HEK293T (cell line): Measurements from ENCODE around the gene ETFRF1.

ENCODE experiments used
- CTCF ChIA-PET: fragments of 350-600 bp; formaldehyde crosslinking; extraction: SDS; loops from one replicate; lab custom pipeline; 2021; ENCODE audit warnings: antibody characterized with exemption, inconsistent platforms; lab: Yijun Ruan, JAX
- POLR2A ChIA-PET: fragments of 350-600 bp; formaldehyde crosslinking; extraction: SDS; loops from one replicate; lab custom pipeline; 2020; ENCODE audit warnings: antibody characterized with exemption, inconsistent platforms; lab: Yijun Ruan, JAX
- DNase-seq: peaks from one replicate; pipeline ENCODE4 v3.0.0; 2012; ENCODE audit warnings: mixed read lengths; ENCODE audit errors: extremely low spot score
- ARNT ChIP-seq: fragments of 450-650 bp; IDR thresholded peaks from 2 replicates; pipeline ENCODE4 v1.6.1; 2017; ENCODE audit warnings: mild to moderate bottlenecking
- BHLHE40 ChIP-seq: fragments of 450-650 bp; IDR thresholded peaks from 2 replicates; pipeline ENCODE4 v1.6.1; 2016; ENCODE audit warnings: mild to moderate bottlenecking, moderate library complexity, borderline replicate concordance
- CTBP1 ChIP-seq: fragments of 450-650 bp; IDR thresholded peaks from 2 replicates; pipeline ENCODE4 v1.6.1; 2016; ENCODE audit warnings: borderline replicate concordance
- ELF4 ChIP-seq: fragments of 450-650 bp; IDR thresholded peaks from 2 replicates; pipeline ENCODE4 v1.6.1; 2017; ENCODE audit warnings: antibody characterized with exemption
- FOXA1 ChIP-seq: fragments of 450-650 bp; IDR thresholded peaks from 2 replicates; pipeline ENCODE4 v1.6.1; 2016; ENCODE audit warnings: mild to moderate bottlenecking
- FOXK2 ChIP-seq: fragments of 450-650 bp; IDR thresholded peaks from 2 replicates; pipeline ENCODE4 v1.6.1; 2016; ENCODE audit warnings: mild to moderate bottlenecking
- FOXM1 ChIP-seq: fragments of 450-650 bp; IDR thresholded peaks from 2 replicates; pipeline ENCODE4 v1.6.1; 2017; ENCODE audit warnings: mild to moderate bottlenecking, borderline replicate concordance
- HDGF ChIP-seq: fragments of 450-650 bp; IDR thresholded peaks from 2 replicates; pipeline ENCODE4 v1.6.1; 2017; ENCODE audit warnings: antibody characterized with exemption, borderline replicate concordance
- L3MBTL2 ChIP-seq: fragments of 450-650 bp; conservative IDR thresholded peaks from 2 replicates; pipeline ENCODE4 v1.6.1; 2016; ENCODE audit warnings: mild to moderate bottlenecking
- LEF1 ChIP-seq: fragments of 450-650 bp; IDR thresholded peaks from 2 replicates; pipeline ENCODE4 v1.6.1; 2017; ENCODE audit warnings: mild to moderate bottlenecking, borderline replicate concordance
- NFRKB ChIP-seq: fragments of 450-650 bp; IDR thresholded peaks from 2 replicates; pipeline ENCODE4 v1.6.1; 2016; ENCODE audit warnings: mild to moderate bottlenecking, moderate library complexity
- SP1 ChIP-seq: fragments of 450-650 bp; IDR thresholded peaks from 2 replicates; pipeline ENCODE4 v1.6.1; 2017
- SUZ12 ChIP-seq: fragments of 450-650 bp; IDR thresholded peaks from 2 replicates; pipeline ENCODE4 v1.6.1; 2016; ENCODE audit warnings: mild to moderate bottlenecking
- TARDBP ChIP-seq: fragments of 450-650 bp; IDR thresholded peaks from 2 replicates; pipeline ENCODE4 v1.6.1; 2016
- ZNF384 ChIP-seq: fragments of 450-650 bp; IDR thresholded peaks from 2 replicates; pipeline ENCODE4 v1.6.1; 2016
- TF ChIP-seq, protein P1 (sequence below): fragments of 450-650 bp; IDR thresholded peaks from 2 replicates; pipeline ENCODE4 v1.6.1; 2016

Gene ETFRF1

GRCh38 chr12:25248732-25249131, 53.7 kb downstream of the ETFRF1 start:
- CTCF ChIA-PET, result no interaction called here
- no peak for TF ChIP-seq ARNT
- TF ChIP-seq FOXK2, result no peak
- TF ChIP-seq, protein P1, sequence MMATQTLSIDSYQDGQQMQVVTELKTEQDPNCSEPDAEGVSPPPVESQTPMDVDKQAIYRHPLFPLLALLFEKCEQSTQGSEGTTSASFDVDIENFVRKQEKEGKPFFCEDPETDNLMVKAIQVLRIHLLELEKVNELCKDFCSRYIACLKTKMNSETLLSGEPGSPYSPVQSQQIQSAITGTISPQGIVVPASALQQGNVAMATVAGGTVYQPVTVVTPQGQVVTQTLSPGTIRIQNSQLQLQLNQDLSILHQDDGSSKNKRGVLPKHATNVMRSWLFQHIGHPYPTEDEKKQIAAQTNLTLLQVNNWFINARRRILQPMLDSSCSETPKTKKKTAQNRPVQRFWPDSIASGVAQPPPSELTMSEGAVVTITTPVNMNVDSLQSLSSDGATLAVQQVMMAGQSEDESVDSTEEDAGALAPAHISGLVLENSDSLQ, result no peak
- TF ChIP-seq NFRKB, result no peak
- TF ChIP-seq L3MBTL2, result no peak
- TF ChIP-seq FOXA1, result no peak
- no peak for TF ChIP-seq BHLHE40
- TF ChIP-seq FOXM1, result no peak
- TF ChIP-seq HDGF, result no peak
- no peak for TF ChIP-seq ELF4
- TF ChIP-seq LEF1, result no peak
- TF ChIP-seq SP1, result no peak
- TF ChIP-seq TARDBP, result no peak
- DNase-seq, result no peak
- POLR2A ChIA-PET, result no interaction called here

GRCh38 chr12:25249931-25250738, 55.1 kb downstream of the ETFRF1 start:
- POLR2A ChIA-PET, result interaction anchor here (0.7 to 1.4 kb wide), 5 partner anchors 38 to 875 kb away, joined by 3 to 5 read pairs (median 4); partner anchors contain the start of gene BHLHE41
- DNase-seq, result peak; percentile 25
- TF ChIP-seq HDGF (no peak), L3MBTL2 (no peak), FOXA1 (no peak), BHLHE40 (no peak), ZNF384 (no peak), SUZ12 (no peak), SP1 (no peak), ELF4 (no peak), TARDBP (no peak), ARNT (no peak)
- TF ChIP-seq, protein P1, result no peak
- CTCF ChIA-PET, result interaction anchor here (1.0 kb wide), 1 partner anchor 9 kb away, joined by 5 read pairs; no protein-coding TSS in a partner anchor

GRCh38 chr12:25250744-25251730, 56.0 kb downstream of the ETFRF1 start, which contains the start of gene KRAS:
KRAS (minus strand) TSS chr12:25250929.
- CTCF ChIA-PET, result interaction anchor here (1.0 kb wide), 1 partner anchor 10 kb away, joined by 5 read pairs; no protein-coding TSS in a partner anchor
- POLR2A ChIA-PET, result interaction anchor here (0.7 to 1.4 kb wide), 5 partner anchors 39 to 874 kb away, joined by 3 to 5 read pairs (median 4); partner anchors contain the start of gene BHLHE41
- TF ChIP-seq ZNF384 (no peak), FOXK2 (no peak), ELF4 (no peak), TARDBP (no peak), FOXM1 (no peak), BHLHE40 (no peak), L3MBTL2 (peak; percentile 68), HDGF (no peak)
- DNase-seq, result peak; percentile 90

DNA sequence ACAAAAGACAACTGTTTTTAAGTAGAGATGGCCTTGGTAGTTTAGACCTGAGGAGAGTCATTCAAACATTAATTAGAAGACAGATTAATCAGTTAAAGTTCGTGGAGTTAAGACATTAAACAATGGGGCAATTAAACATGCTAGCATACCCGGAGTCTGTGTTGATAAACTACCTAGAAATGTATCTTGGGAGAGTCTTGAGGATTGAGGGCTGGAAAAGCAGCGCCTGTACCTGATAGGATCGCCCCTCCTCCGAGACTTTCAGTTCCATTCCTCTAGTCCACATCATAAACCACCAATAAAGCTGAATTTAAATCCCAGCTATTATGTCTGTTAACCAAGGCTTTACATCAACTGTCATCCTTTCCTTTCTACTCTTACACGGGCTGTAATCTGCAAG, 56.7 kb downstream of the ETFRF1 start:
- TF ChIP-seq NFRKB, result no peak
- no peak for TF ChIP-seq SP1
- TF ChIP-seq FOXA1, result no peak
- TF ChIP-seq ZNF384, result no peak
- no peak for TF ChIP-seq HDGF
- no peak for TF ChIP-seq SUZ12
- no peak for TF ChIP-seq CTBP1
- no peak for TF ChIP-seq LEF1
- no peak for TF ChIP-seq ARNT
- peak; percentile 7 for DNase-seq
- ChIA-PET POLR2A (interaction anchor here (1.4 kb wide), 1 partner anchor 131 kb away, joined by 5 read pairs; no protein-coding TSS in a partner anchor), CTCF (no interaction called here)

DNA sequence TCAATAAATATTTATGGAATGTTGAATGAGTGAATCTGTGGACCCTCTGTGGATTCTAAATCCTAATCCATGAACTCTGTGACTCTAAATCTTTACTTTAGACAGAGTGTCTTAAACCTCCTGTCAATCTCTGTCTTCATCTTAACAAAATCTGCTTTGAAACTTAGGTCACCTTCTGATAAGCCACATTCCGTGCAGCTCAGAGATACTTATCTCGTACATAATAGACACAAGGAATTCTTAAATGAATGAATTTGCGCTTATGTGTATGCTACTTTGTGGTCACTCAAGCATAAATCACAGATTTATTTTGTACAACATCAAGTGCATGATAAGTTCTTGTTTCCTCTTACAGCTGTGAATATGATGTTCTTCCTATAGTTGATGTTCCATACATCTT, 57.9 kb downstream of the ETFRF1 start:
- ChIA-PET CTCF (no interaction called here), POLR2A (interaction anchor here (1.3 kb wide), 1 partner anchor 23 kb away, joined by 3 read pairs; no protein-coding TSS in a partner anchor)
- TF ChIP-seq CTBP1 (no peak), FOXM1 (no peak), ARNT (no peak), NFRKB (no peak), SP1 (no peak), ELF4 (no peak), SUZ12 (no peak)
- no peak for DNase-seq

DNA sequence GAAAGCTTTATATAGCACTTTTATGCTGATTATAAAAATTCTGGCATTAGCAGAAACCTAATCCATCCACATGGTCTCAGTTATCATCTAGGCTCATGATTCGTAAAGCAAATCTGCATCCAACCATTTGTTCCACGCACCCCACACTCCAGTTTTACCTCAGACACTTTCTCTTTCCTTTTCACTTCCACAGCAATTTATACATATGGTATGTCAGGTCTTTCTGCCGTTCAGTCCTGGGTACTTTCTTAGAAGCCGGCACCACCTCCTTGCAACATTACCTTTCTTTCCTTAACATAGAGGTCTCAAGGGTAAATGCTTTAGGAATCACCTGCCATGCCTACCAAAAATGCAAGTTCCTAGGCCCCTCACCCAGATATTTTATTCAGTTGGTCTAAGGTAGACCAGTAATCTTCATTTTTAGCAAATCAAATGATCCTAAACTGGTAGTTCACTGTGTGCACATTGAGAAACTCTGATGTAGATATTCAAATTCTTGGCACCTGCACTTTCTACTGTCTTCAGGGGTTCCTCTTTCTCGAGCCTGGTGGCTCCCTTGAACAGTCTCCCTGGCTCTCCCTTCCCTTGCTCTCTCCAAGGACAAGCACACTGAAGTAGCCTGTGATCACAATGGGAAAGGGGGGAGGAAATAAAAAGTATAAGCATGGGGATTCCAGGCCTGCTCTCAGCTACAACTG, 58.5 kb downstream of the ETFRF1 start:
- ChIA-PET CTCF (no interaction called here), POLR2A (interaction anchor here (1.3 kb wide), 1 partner anchor 22 kb away, joined by 3 read pairs; no protein-coding TSS in a partner anchor)
- TF ChIP-seq ELF4, result no peak
- TF ChIP-seq FOXM1, result no peak
- TF ChIP-seq ARNT, result no peak
- no peak for DNase-seq
